C4-2B (cell line): Measurements from ENCODE around the gene ROR1.

Source experiments
- H3K27ac ChIP-seq: fragments of 450-650 bp; 2 replicates; pipeline ENCODE4 v1.5.1; 2017
- ZFX ChIP-seq: fragments of 450-650 bp; IDR thresholded peaks from 2 replicates; pipeline ENCODE4 v1.6.1; 2017
- TF ChIP-seq, protein P1 (sequence below): fragments of 450-650 bp; conservative IDR thresholded peaks from 2 replicates; pipeline ENCODE4 v1.5.1; 2017; ENCODE audit warnings: mild to moderate bottlenecking

The ROR1 gene

GRCh38 chr1:63880958-63881576 lies 107.2 kb downstream of the ROR1 start:
- TF ChIP-seq ZFX = no peak
- TF ChIP-seq, protein P1, sequence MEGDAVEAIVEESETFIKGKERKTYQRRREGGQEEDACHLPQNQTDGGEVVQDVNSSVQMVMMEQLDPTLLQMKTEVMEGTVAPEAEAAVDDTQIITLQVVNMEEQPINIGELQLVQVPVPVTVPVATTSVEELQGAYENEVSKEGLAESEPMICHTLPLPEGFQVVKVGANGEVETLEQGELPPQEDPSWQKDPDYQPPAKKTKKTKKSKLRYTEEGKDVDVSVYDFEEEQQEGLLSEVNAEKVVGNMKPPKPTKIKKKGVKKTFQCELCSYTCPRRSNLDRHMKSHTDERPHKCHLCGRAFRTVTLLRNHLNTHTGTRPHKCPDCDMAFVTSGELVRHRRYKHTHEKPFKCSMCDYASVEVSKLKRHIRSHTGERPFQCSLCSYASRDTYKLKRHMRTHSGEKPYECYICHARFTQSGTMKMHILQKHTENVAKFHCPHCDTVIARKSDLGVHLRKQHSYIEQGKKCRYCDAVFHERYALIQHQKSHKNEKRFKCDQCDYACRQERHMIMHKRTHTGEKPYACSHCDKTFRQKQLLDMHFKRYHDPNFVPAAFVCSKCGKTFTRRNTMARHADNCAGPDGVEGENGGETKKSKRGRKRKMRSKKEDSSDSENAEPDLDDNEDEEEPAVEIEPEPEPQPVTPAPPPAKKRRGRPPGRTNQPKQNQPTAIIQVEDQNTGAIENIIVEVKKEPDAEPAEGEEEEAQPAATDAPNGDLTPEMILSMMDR = no peak
- H3K27ac ChIP-seq = no peak overlapping the region

DNA sequence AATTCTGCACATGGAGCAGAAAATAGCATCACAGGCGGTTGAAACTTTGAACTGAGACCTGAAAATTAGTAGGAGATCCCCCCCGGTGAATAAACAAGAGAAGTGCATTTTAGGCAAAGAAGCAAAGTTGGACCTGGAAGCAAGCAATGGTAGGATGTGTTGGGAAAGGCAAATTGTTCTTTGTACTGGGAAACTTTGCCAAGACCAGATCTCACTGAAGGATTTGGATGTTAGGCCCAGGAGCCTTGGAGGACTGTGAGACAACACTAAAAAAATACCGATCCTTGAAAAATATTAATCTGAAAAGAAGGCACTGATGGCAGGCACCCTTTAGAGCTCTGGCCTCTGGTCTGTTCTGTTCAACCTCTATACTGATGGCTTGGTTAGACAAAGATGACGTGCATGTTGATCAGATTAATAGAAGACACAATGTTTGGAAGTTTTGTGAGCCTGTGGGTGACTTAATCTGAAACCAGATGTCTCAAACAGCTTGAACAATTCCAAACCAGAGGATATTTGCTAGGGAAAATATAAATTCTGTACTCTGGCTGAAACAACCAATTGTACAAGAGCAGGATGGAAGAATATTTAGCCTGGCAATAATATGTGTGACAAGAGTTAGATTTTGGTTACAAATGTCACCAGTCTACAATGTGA lies 108.4 kb downstream of the ROR1 start:
- TF ChIP-seq, protein P1 = no peak
- no peak for TF ChIP-seq ZFX
- no peak overlapping the region for H3K27ac ChIP-seq

DNA sequence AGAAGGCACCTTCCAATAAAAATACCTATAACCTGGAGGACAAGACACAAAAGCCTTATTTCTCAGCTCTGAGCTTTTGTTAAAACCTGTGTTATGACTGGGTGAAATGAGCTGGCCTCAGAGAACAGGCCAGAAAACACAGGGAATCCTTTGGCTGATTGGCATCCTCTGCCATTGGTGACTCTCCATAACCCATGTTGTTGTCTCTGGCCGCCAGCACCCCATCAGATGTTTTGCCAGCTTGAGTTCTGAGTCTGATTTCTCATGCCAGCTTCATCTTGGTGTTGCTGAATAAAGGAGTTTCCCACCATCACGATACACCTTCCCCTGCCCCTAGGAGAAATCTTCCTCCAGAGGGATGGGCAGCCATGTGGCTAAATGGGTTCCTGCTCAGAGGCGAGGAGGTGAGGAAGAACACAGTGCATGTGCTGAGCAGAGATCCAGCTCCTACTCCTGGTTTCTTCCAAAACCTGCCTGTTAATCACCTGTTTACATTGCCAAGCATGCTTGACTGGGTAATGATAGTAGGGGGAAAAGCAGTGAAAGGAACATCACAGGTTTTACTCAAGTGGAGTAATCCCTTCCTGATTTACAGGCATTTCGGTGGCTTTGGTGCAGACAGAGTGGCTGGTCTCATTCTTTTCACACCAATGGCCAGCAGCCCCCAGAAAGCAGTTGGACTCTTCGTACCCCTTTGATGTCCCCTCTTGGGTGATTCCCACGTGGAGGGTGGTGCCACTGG lies 109.8 kb downstream of the ROR1 start:
- H3K27ac ChIP-seq = no peak overlapping the region

DNA sequence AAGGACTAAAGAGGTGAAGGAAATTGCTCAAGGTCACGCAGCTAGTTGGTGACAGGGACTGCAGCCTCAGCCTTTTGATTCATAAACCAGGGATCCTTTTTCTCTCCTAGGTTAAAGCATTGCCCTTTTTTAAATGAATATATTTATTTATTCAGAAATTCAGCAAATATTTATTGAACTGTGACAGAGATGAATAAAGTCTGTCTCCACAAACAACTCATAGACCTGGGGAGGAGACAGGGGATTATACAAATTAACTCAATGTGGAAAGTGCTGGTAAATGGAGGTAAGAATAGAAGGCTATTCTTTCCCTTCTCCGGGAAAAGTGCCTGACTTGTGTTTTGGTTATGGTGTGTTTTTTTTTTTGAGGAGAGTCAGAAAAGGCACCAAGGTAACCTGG lies 110.7 kb downstream of the ROR1 start:
- no peak for TF ChIP-seq ZFX
- TF ChIP-seq, protein P1 = no peak
- H3K27ac ChIP-seq = no peak overlapping the region

More for the DNA sequence above, 109.8 kb downstream of the ROR1 start:
- TF ChIP-seq, protein P1 = no peak
- TF ChIP-seq ZFX = no peak

DNA sequence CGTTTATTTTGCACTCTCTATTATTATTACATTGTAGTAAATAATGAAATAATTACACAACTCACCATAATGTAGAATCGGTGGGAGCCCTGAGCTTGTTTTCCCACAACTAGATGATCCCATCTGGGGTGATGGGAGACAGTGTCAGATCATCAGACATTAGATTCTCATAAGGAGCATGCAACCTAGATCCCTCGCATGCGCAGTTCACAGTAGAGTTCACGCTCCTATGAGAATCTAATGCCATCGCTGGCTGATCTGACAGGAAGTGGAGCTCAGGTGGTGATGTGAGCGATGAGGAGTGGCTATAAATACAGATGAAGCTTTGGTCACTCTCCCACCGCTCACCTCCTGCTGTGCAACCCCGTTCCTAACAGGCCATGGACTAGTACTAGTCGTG lies 112.1 kb downstream of the ROR1 start:
- H3K27ac ChIP-seq = no peak overlapping the region
- no peak for TF ChIP-seq ZFX
- TF ChIP-seq, protein P1 = no peak

- TF ChIP-seq, protein P1 = no peak
- TF ChIP-seq ZFX = no peak
- no peak overlapping the region for H3K27ac ChIP-seq
These were observed 112.5 kb downstream of the ROR1 start for GRCh38 chr1:63886340-63886739.

GRCh38 chr1:63887809-63888208 lies 114.0 kb downstream of the ROR1 start:
- TF ChIP-seq, protein P1 = no peak
- TF ChIP-seq ZFX = no peak
- no peak overlapping the region for H3K27ac ChIP-seq
